Aorta (tissue), 5 donors: ENCODE results near the gene HDAC3. TPM values are rescaled to one million over a fixed set of nuclear protein-coding genes. Genes with fewer than 3 reads are reported as not detected.
A peak's percentile ranks its signal among the peaks of the same experiment; 100 is the strongest.

Experiments
- ATAC-seq: fragments of 200-7000 bp; cut with Tn5 transposase; one replicate; pipeline ENCODE4 v1.9.1; 2022; ENCODE audit warnings: moderate library complexity; ENCODE audit not compliant: low FRiP score
- DNase-seq, 2 donors: peaks; one replicate each; pipeline ENCODE4 v3.0.0-alpha.2; 2020
- H3K27ac ChIP-seq, 2 donors: one replicate each; pipeline ENCODE4 v1.5.1; 2013; ENCODE audit warnings: low read length in 2 of 2, mild to moderate bottlenecking in 2 of 2, moderate library complexity in 2 of 2, control low read depth in 1 of 2, inconsistent platforms in 1 of 2, low read depth in 1 of 2
- H3K27me3 ChIP-seq, 2 donors: one replicate each; pipeline ENCODE4 v1.6.1; 2013; ENCODE audit warnings: control low read depth in 1 of 2, low read length in 1 of 2, mild to moderate bottlenecking in 1 of 2, moderate library complexity in 1 of 2; ENCODE audit not compliant: insufficient read depth in 2 of 2, control insufficient read depth in 1 of 2
- H3K36me3 ChIP-seq, 2 donors: one replicate each; pipeline ENCODE4 v1.6.1; 2013; ENCODE audit warnings: control low read depth in 1 of 2, low read length in 1 of 2, mild to moderate bottlenecking in 1 of 2; ENCODE audit not compliant: insufficient read depth in 2 of 2, control insufficient read depth in 1 of 2
- H3K4me1 ChIP-seq, 2 donors: one replicate each; pipeline ENCODE4 v1.6.1; 2013; ENCODE audit warnings: low read length in 2 of 2, control low read depth in 1 of 2, mild to moderate bottlenecking in 1 of 2, moderate library complexity in 1 of 2; ENCODE audit not compliant: insufficient read depth in 2 of 2, control insufficient read depth in 1 of 2
- H3K4me3 ChIP-seq, 2 donors: one replicate each; pipeline ENCODE4 v1.5.1; 2013; ENCODE audit warnings: low read length in 2 of 2, control low read depth in 1 of 2, mild to moderate bottlenecking in 1 of 2
- H3K9me3 ChIP-seq: one replicate; pipeline ENCODE4 v1.6.1; 2013; ENCODE audit warnings: mild to moderate bottlenecking, low read length; ENCODE audit not compliant: control insufficient read depth
- WGBS, 2 donors: extraction: QIAGEN DNeasy Blood & Tissue Kit; methylation state at CpG; one replicate each; pipeline ENCODE4 v1.1.7; 2013; 5-methylcytosine and 5-hydroxymethylcytosine counted together
- intact Hi-C, 2 donors: fragments of 100-400 bp; cut with DNase I; formaldehyde crosslinking; loops; one replicate each; pipeline versions ENCODE4 v1.14.2 to v1.15.0; 2022
- polyA plus RNA-seq, 2 donors: library from polyadenylated mRNA; stranded (reverse); fragments of 200-250 nt; gene quantifications; one replicate each; pipeline ENCODE4 v1.2.3, GENCODE V29; 2013
- total RNA-seq, 2 donors: library from RNA; stranded (reverse); fragmentation: NEBNext Ultra II Directional; extraction: Animal tissue kit (Norgen Biotek cat#: 25700); gene quantifications; one replicate each; pipeline ENCODE4 v1.2.1, GENCODE V29; 2021
- donor health status: healthy with polysubstance abuse.
- donor health status: Bipolar disorder and iron deficiency.
- donor health status: DM: no; HTN: no; CAD: no.
- donor health status: DM: no; HTN: no; CAD: no.
- donor health status: DM: yes; HTN: yes; CAD: no.

Gene HDAC3
- total and polyA plus RNA-seq, 4 donors: 21.3 to 86.8 (median 53.4) TPM

DNA sequence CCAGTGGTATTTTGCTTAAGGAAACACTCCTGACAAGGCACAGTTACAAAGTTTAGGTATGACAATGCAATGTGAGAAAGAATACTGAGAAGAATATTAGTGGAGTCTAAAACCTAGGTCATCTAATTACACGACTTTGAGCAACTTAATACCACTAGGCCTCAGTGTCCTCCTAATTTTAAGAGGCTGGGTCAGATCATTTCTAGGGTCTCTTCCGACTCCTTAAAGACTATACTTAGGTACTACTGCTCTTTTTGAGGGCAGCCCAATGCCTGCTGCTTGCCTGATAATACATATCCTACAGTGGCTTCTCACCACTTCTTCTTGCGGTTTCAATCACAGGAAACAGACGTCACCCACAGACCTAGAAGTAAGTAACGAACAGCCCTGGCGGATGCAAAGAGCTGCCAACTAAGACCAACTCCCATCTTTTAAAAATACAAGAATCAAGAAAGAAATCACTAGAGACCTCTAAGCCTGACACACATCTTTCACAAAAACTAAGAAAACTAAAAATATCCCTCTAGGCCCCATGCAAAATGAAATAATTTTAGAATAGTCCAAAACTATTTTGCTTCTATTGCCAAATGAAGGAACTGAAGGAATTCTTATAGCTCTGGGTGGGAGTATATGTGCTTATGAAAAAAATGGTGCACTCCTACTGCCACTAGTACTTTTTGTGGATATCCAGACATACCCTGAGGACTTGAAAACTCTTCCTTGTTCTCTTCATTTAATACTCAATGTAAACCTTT lies 30.9 kb downstream of the HDAC3 start:
- intact Hi-C loops: no loop called here
- Histone ChIP-seq H3K4me3 (no peak overlapping the region), H3K27me3 (no peaks in the 10 kb centered on the region), H3K27ac (peak overlapping the region; percentile 67 to 77), H3K4me1 (no peaks in the 10 kb centered on the region), H3K9me3 (no peaks in the 10 kb centered on the region), H3K36me3 (no peaks in the 10 kb centered on the region)
- peak in 1 of 2 donors; percentile 68 for DNase-seq
- WGBS, 2 donors: 15 to 17% methylated on average over 6 of the region's 6 CpGs
- ATAC-seq: peak; percentile 77

- DNase-seq (peak in 1 of 2 donors; percentile 62), ATAC-seq (peak; percentile 86)
- Histone ChIP-seq H3K4me3 (no peak overlapping the region), H3K36me3 (no peaks in the 10 kb centered on the region), H3K4me1 (peaks cover 0 to 3% of the 10 kb centered on the region in 2 donors), H3K27me3 (no peaks in the 10 kb centered on the region), H3K9me3 (no peaks in the 10 kb centered on the region), H3K27ac (peak overlapping the region in 1 of 2 donors; percentile 64)
- intact Hi-C loops: no loop called here
- 73 to 77% methylated on average over 6 of the region's 6 CpGs for WGBS, 2 donors
Observed at GRCh38 chr5:141603923-141604717, 32.5 kb downstream of the HDAC3 start.

DNA sequence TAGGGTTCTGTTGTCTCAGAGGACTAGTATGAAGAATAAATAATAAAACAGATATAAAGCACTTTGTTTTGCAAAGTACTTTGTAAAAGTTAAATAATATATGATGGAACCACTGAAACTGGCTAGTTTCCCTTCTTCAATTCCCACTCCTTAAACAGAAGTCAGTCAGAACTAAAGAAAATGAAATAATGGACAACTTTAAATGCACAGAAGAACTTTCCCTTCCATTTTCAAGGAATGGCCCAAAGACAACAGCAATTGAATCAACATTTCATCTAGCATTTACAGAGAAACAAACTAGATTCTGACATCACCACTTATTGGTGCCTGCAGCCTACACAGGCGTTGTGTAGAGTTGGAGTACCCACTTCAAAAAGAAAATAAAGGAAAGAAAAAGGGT lies 34.0 kb downstream of the HDAC3 start:
- H3K9me3 ChIP-seq: no peaks in the 10 kb centered on the region
- no peak overlapping the region for H3K4me3 ChIP-seq
- peaks cover 0 to 3% of the 10 kb centered on the region in 2 donors for H3K4me1 ChIP-seq
- H3K36me3 ChIP-seq: no peaks in the 10 kb centered on the region
- WGBS, 2 donors: 91 to 93% methylated on average over 1 of the region's 1 CpG
- DNase-seq (no peak), ATAC-seq (no peak)
- no peaks in the 10 kb centered on the region for H3K27me3 ChIP-seq
- H3K27ac ChIP-seq: no peak overlapping the region
- intact Hi-C loops: no loop called here

DNA sequence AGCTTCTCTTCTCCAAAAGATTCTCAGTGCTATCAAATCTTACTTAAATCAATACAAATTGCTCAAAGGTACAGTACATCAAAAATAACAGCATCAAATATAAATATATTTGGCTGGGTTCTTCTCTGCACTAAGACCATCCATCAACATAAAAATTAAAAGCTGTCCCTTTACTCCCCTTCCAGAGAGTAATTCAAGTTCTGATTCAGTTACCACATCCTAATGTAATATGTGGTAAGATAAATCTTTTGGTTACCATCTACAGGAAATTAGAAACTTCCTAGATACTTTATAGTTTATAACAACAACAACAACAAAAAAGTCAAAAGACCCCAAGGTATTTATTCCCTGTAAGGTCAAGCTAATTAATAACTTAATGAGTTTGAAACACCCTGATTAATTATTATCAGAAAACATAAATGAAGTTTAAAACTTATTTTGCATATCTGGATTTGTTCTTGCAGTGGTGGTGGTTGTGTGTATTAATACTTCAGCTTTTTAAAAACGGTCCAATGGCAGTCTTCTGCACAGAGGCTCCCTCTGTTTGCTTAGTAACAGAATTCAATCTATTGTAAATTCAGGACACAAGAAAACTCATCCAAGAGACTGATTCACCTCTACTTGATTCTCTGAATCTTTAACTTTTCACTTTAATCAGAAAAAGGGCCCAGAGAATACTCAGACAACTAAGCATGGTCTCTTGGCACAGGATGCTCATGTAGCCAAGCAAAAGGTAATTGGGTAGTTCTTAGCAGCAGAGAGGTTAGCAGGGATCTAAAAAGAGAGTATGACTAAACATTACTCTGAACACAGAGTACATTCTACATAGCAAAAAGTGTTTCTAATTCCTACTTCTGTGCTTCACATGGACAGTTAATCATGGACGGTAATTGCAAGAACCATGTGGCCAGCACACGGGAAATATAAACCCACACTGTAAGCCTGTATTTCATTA lies 38.0 kb downstream of the HDAC3 start:
- no peak for DNase-seq
- Histone ChIP-seq H3K9me3 (no peaks in the 10 kb centered on the region), H3K27ac (peak overlapping the region; percentile 67 to 87), H3K36me3 (no peaks in the 10 kb centered on the region), H3K4me1 (peaks cover 0 to 5% of the 10 kb centered on the region in 2 donors), H3K27me3 (no peaks in the 10 kb centered on the region), H3K4me3 (no peak overlapping the region)
- peak; percentile 74 for ATAC-seq
- intact Hi-C loops: no loop called here
- WGBS, 2 donors: 10 to 21% methylated on average over 3 of the region's 3 CpGs

DNA sequence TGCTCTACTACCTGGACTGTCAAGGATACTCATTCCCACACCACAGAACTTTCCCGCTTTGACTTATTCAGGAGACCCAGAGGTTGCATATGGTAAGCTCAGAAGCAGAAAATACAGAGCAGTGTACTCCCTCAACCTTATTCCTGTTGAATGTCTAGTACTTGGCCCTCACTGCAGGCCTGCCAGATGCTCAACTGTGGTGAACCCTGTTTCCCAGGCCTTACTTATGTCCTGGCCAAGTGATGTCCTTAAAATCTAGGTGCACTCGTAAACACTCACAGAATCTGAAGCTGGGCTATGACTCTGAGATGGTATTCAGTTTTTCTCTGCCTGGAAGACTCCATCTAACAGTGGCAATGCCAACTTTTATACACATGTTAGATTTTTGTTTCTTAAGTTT lies 38.8 kb downstream of the HDAC3 start:
- WGBS, 2 donors: 95 to 98% methylated on average over 2 of the region's 2 CpGs
- peaks cover 0 to 5% of the 10 kb centered on the region in 2 donors for H3K4me1 ChIP-seq
- no peak overlapping the region for H3K4me3 ChIP-seq
- ATAC-seq (no peak), DNase-seq (no peak)
- intact Hi-C loops: no loop called here
- no peaks in the 10 kb centered on the region for H3K27me3 ChIP-seq
- H3K9me3 ChIP-seq: no peaks in the 10 kb centered on the region
- peak overlapping the region in 1 of 2 donors; percentile 59 for H3K27ac ChIP-seq
- H3K36me3 ChIP-seq: no peaks in the 10 kb centered on the region

DNA sequence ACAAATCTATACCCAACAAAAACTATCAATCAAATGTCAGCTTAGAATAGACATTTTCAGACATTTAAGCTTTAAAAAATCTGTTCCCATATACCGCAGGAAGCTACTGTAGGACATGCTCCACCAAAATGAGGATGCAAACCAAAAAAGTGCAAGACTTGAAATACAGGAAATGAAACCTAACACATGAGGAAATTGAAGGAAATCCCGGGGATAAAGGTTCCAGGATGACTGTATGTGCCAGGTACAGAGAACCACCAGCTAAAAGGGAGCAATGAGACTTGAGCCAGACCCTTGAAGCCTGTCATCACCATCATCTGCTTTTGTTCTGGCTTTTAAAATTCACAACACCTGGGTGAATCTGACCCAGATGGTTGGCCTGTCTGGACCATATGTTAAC lies 39.3 kb downstream of the HDAC3 start:
- Histone ChIP-seq H3K4me3 (no peak overlapping the region), H3K4me1 (peaks cover 0 to 5% of the 10 kb centered on the region in 2 donors), H3K9me3 (no peaks in the 10 kb centered on the region), H3K27me3 (no peaks in the 10 kb centered on the region), H3K36me3 (no peaks in the 10 kb centered on the region), H3K27ac (peak overlapping the region in 1 of 2 donors; percentile 25)
- intact Hi-C loops: no loop called here
- no peak for DNase-seq
- 85 to 87% methylated on average over 2 of the region's 2 CpGs for WGBS, 2 donors
- ATAC-seq: no peak

GRCh38 chr5:141596867-141597266 lies 39.8 kb downstream of the HDAC3 start:
- no peak for ATAC-seq
- no peaks in the 10 kb centered on the region for H3K36me3 ChIP-seq
- H3K9me3 ChIP-seq: no peaks in the 10 kb centered on the region
- H3K27me3 ChIP-seq: no peaks in the 10 kb centered on the region
- WGBS, 2 donors: 95 to 96% methylated on average over 1 of the region's 1 CpG
- no peak overlapping the region for H3K4me3 ChIP-seq
- no peak overlapping the region for H3K27ac ChIP-seq
- DNase-seq: no peak
- peaks cover 0 to 5% of the 10 kb centered on the region in 2 donors for H3K4me1 ChIP-seq
- intact Hi-C loops: no loop called here

GRCh38 chr5:141590127-141590526 lies 46.5 kb downstream of the HDAC3 start:
- H3K9me3 ChIP-seq: no peaks in the 10 kb centered on the region
- H3K27me3 ChIP-seq: no peaks in the 10 kb centered on the region
- no peak overlapping the region for H3K27ac ChIP-seq
- no peaks in the 10 kb centered on the region for H3K4me1 ChIP-seq
- no peak overlapping the region for H3K4me3 ChIP-seq
- H3K36me3 ChIP-seq: peaks cover 4% of the 10 kb centered on the region in 2 donors
- DNase-seq (no peak), ATAC-seq (no peak)
- 78 to 83% methylated on average over 2 of the region's 2 CpGs for WGBS, 2 donors
- intact Hi-C loops: no loop called here
